HG02763 (cell line): ENCODE data around the gene OTUD7B.

Experiments used
- ATAC-seq: cut with Tn5 transposase; IDR thresholded peaks from one replicate; pipeline ENCODE4 v1.9.1; 2021; ENCODE audit warnings: mild to moderate bottlenecking, moderate library complexity; ENCODE audit not compliant: unreplicated experiment

Gene OTUD7B

GRCh38 chr1:149925345-149925744 is 85.2 kb downstream of the OTUD7B start:
- no peak for ATAC-seq

DNA sequence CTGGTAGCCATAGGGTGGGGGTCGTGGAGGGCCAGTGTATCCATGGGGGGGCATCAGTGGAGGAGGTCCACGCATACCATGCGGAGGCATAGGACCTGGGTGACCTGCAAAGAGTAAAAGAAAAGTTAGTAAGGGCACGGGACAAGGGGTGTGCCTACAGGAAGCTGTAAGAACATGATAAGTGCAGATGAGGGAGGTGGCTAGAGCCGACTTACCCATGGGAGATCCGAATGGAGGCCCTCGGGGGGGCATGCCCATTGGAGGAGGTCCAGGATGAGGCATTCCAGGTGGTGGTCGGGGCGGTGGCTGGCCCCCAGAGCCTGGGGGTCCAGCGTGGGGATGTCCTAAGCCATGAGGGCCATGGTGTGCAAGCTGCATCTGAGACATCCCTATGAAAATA is 86.9 kb downstream of the OTUD7B start:
- no peak for ATAC-seq

DNA sequence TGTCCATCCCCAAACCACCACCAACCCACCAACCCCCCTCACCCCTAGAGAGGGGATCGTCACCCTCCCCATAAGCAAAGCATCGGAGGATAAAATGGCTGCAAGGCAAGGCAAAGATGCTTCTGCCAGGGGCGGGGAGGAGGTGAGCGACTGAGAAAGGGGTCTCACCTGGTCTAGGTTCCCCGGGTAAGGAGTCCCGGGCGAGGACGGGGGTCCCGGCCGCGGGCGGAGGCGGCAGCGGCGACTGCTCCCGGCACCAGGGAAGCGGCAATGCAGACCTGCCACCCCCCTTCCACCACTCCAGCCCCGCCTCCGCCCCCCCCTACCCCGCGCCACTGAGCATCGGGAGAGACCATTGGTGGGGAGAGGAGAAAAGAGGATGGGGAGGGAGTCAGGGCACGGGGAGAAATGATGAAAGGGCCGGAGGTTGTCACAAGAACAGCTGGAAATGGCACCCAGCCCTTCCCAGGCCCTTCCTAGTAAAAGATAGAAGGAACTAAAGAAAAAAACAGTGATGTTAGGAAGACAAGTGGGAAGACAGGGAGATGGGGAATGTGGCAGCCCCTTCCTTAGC is 92.9 kb downstream of the OTUD7B start, which contains the start of gene SV2A:
Gene SV2A, minus strand, starts transcription at position 274 of the 574 bp plus-strand sequence. CDS start 4,004 bp downstream, outside the sequence.
- no peak for ATAC-seq

DNA sequence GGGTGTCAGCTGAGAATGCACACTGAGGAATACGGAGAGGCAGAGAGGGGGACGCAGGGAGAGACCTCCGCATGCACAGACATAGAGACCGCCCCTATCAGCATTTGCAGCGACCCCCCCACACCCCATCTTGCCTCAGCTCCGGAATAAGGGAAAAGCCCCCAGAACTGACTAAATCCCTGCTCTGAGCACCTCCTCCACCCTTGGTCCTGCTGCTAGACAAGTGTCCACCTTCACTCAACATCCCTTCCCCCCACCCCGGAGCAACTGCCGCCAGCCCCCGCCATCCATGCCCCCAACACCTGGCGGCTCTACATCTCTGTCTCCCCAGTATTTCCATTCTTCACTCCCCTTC is 93.7 kb downstream of the OTUD7B start:
- no peak for ATAC-seq

DNA sequence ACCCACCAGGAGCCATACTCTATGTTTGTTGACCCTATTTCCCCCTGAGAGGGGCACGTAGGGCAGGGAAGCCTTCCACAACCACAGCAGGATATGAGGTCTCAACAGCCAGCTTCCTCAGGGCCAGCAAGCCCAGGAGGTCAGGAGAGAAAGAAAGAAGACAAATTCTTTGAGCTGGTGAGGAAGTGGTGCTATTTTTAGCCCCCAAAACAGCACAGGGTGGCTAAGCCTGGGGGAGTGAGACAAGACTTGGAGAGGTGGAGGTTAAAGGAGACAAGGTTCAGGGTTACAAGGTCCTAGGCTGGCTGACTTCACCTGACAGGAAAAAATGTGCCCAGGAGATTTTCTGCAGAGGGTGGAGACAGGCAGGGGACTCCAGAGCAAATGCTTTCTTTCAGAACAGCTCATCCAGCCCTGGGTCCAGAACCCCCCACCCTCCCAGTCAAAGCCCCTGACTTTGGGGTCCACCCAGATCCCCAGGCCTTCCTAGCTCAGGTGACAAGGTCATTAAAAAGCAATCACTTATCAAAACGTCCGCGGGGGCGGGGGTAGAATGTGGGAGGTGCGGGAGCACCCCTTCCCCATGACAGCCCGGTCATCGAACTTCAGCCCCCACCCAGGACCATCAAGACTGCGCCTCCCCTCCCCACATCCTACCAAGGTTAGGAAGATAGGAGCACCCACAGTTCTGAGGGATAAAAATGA is 94.2 kb downstream of the OTUD7B start:
- ATAC-seq: no peak

DNA sequence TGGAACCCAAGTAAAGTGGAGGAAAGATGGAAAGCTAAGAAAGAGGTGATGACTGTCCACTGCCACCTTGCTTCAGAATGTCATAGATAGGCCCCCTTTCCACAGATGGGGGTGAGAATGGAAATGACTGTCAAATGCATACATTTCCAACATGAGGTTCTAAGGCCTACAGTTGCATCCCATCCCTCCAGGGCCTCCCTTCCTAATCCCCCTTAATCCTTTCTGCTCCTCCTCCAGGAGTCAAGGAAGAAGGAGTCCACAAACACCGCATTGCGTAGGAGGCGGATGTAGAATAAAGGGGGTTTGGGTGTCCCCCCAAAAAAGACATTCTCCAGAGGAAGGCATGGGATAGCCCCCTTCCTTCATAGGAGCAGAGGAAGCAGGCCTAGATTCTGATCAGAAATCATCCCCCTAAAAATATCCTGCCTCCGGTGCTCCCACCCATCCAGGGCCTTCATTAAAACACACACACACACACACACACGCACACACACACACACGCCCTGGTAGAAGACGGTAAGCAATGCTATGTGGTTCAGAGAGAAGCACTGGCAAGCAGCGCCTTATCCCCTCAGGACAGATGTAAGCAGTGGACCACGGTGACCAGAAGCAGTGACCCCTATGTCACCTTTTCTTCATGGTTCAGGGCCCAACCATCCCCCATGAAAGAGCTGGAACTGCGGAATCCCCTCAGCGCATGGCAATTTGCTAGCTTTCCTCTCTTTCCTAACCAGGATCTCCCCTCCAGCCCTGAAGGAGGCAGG is 94.9 kb downstream of the OTUD7B start:
- ATAC-seq: no peak

GRCh38 chr1:149914545-149914944 is 96.0 kb downstream of the OTUD7B start:
- ATAC-seq: no peak

DNA sequence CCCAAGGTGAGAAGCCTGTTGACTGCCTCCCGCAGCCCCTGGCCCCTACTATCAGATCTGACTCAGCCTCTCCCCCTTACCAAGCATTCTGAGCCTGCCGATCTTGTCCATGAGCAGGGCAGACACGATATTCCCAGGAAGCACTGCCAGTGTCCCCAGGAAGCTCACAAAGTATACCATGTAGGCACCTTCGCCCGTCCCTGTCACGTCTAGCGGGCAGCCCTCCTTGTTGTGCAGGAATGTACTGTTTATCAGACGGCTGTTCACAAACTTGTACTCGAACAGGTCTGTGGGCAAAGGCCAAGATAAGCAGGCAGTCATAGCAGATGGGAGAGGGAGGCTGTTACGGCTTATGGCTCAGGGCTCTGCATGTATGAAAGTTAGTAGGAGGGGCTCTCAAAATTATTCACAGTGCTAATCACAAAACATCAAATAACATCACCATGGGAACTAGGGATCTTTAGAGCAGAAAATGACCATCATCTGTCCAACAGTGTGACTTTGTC is 103.9 kb downstream of the OTUD7B start:
- no peak for ATAC-seq

DNA sequence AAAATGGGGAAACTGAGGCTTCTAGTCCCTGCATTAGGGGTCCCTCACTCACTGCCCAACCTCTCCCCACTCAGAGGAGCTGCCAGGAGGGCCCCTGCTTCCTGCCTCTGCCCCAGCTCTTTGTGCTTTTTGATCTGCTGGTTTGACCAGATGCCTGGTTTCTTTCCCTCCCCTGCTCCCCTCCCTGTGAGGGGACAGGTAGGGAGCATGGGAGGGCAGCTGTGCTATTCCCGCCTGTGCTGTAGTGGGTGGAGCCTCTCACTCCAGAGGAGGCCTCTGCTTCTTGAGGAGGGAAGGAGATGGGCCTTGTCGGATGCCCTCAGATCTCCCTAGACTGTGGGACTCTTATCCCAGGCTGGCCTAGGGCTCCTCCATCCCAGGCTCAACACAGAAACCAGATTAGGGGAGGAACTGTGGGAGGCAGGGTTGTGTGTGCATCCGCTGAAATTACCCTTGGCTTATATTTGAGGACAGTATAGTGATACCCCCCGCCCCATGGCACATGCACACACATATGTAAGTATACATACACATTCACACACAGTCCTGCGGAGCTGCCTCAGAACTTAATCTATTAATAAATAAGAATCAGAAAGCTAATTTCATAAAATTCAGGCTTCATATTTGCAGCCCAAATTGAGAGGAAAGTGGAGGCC is 106.6 kb downstream of the OTUD7B start:
- no peak for ATAC-seq

DNA sequence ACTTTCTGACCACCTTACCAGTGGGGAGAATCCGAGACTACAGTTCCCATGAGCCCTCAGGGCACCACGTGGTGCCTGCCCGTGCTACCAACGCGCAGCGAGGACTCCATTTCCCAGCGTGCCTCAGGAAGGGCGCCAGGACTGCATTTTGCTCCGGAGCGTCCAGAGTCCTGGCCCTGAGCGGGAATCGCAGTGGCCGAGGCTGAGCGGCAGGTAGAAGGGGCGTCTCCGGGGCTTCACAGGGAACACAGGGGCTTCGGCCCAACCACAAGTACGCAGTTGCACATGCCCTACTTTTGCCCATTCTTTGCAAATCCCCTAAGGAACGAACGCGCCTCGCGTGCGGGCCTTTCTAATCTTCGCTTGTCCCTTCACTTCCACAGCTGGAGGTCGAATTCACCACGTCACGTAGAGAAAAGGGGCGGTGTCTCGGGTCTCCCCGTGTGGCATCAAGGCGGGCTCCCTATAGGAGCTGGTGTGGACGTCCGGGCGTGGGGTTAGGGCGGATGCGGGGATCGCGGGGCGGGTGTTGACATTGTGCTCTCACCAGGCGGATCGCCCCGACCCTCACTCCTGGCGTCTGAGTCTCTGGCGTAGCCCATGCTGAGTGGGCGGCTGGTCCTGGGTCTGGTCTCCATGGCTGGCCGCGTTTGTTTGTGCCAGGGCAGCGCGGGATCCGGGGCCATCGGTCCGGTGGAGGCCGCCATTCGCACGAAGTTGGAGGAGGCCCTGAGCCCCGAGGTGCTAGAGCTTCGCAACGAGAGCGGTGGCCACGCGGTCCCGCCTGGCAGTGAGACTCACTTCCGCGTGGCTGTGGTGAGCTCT is 110.9 kb downstream of the OTUD7B start, which contains the start of gene BOLA1:
Gene BOLA1, plus strand, starts transcription at position 109 of the 825 bp plus-strand sequence. Its CDS starts 492 bp downstream, at position 601.
- ATAC-seq: peak; percentile 98

- no peak for ATAC-seq
These were observed 114.0 kb downstream of the OTUD7B start for GRCh38 chr1:149896575-149896974.

GRCh38 chr1:149888999-149889289 is 121.6 kb downstream of the OTUD7B start:
- ATAC-seq: no peak

GRCh38 chr1:149888247-149888998 is 122.1 kb downstream of the OTUD7B start:
- ATAC-seq: no peak
